Hepatocyte (in vitro differentiated cells): ENCODE results near the gene CRYGS.

Source experiments
- EZH2 ChIP-seq: fragments of 200-600 bp; sonication (generic); IDR thresholded peaks from 2 replicates; pipeline ENCODE4 v1.6.1; 2016; ENCODE audit warnings: antibody characterized with exemption, mild to moderate bottlenecking, borderline replicate concordance
- EZH2phosphoT487 ChIP-seq: fragments of 200-600 bp; sonication (generic); IDR thresholded peaks from one replicate; pipeline ENCODE4 v1.6.1; 2018; ENCODE audit warnings: antibody characterized with exemption, mild to moderate bottlenecking, low read depth, moderate library complexity; ENCODE audit not compliant: unreplicated experiment, severe bottlenecking
- TF ChIP-seq, protein P1 (sequence below): fragments of 200-600 bp; sonication (generic); IDR thresholded peaks from 2 replicates; pipeline ENCODE4 v1.5.1; 2016; ENCODE audit warnings: antibody characterized with exemption, mild to moderate bottlenecking; ENCODE audit not compliant: poor library complexity

DNA sequence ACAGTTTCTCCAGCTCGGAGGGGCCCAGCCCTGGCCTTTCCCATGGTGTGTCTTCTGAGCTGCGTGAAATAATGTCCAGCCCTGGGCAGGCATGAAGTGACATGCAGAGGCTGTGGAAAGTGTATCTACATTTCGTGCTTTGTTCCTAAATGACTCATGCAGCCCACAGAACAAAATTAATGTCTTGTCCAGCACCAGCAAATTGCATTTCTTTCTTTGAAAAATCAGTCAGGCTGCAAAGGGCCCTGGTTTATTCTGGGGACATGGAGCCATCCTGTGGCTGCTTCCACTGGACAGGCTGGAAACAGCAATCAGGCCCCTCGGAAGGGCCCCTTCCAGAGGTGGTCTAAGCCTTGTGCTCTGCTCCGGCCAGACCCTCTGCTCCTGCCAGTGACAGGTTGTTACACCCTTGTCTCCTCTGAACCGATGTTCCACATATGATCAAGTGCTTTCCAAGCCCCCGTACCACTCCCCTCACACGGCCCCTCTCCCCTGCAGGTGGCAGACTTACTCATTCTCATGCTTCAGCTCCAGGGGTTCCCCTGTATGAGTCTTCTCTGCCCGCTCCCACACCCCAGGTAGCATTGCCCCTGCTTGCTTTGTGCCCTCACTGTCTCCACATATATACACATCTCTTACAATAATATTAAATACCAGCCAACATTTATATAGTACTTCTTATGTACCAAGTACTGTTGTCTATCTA, 33.7 kb downstream of the CRYGS start:
- TF ChIP-seq, protein P1, sequence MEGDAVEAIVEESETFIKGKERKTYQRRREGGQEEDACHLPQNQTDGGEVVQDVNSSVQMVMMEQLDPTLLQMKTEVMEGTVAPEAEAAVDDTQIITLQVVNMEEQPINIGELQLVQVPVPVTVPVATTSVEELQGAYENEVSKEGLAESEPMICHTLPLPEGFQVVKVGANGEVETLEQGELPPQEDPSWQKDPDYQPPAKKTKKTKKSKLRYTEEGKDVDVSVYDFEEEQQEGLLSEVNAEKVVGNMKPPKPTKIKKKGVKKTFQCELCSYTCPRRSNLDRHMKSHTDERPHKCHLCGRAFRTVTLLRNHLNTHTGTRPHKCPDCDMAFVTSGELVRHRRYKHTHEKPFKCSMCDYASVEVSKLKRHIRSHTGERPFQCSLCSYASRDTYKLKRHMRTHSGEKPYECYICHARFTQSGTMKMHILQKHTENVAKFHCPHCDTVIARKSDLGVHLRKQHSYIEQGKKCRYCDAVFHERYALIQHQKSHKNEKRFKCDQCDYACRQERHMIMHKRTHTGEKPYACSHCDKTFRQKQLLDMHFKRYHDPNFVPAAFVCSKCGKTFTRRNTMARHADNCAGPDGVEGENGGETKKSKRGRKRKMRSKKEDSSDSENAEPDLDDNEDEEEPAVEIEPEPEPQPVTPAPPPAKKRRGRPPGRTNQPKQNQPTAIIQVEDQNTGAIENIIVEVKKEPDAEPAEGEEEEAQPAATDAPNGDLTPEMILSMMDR, result no peak
- TF ChIP-seq EZH2phosphoT487, result no peak
- no peak for TF ChIP-seq EZH2
